Stimulated activated effector memory CD8-positive, alpha-beta T cell treated with anti-CD3 and anti-CD28 coated beads, Interleukin-12 subunit alpha, Interleukin-12 subunit beta, amount 100 ng/mL, for 72 hours (primary cell): ENCODE measurements around the gene ACACA.
A peak's percentile ranks its signal among the peaks of the same experiment; 100 is the strongest.

Experiments
- ATAC-seq: fragments of 150-1000 bp; cut with Tn5 transposase; 2 replicates; pipeline ENCODE4 v1.10.0; 2021
- DNase-seq, 2 donors: peaks; one replicate each; pipeline ENCODE4 v3.0.0; 2021 to 2022; ENCODE audit warnings: low spot score in 2 of 2
- H3K27ac Mint-ChIP-seq: one replicate; pipeline ENCODE4 v1.8.0; 2022; ENCODE audit warnings: mild to moderate bottlenecking, mixed read lengths
- H3K36me3 Mint-ChIP-seq: one replicate; pipeline ENCODE4 v1.8.0; 2022; ENCODE audit warnings: mild to moderate bottlenecking, mixed read lengths
- H3K4me1 Mint-ChIP-seq: one replicate; pipeline ENCODE4 v1.8.0; 2022; ENCODE audit warnings: mixed read lengths
- H3K4me3 Mint-ChIP-seq: one replicate; pipeline ENCODE4 v1.8.0; 2022; ENCODE audit warnings: mild to moderate bottlenecking, mixed read lengths
- H3K9me3 Mint-ChIP-seq: one replicate; pipeline ENCODE4 v1.8.0; 2022; ENCODE audit warnings: mixed read lengths

The ACACA gene

DNA sequence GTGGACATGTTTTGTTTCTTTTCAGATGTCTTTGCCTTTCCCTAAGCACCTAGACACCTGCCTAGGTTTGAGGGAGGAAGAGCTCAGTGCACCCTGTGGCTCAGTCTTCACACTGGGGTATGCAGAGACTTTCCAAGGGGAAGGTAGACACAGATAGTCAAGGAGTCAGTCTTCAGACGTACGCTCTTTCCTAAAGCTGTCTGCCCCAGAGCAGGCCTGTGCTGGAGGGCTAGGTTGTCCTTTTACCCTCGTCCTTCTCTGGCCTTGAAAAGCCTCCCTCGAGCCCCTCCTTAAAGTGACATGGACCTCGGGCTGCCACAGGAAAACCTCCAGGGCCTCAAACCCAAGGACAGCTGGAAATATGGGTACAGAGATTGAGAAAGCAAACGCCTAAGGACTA, 354.2 kb downstream of the ACACA start:
- ATAC-seq (no peak), DNase-seq (no peak)
- Mint-ChIP-seq H3K36me3 (peaks cover 61% of the 10 kb centered on the region), H3K4me3 (no peak overlapping the region), H3K27ac (no peak overlapping the region), H3K9me3 (no peaks in the 10 kb centered on the region), H3K4me1 (peaks cover 8% of the 10 kb centered on the region)

DNA sequence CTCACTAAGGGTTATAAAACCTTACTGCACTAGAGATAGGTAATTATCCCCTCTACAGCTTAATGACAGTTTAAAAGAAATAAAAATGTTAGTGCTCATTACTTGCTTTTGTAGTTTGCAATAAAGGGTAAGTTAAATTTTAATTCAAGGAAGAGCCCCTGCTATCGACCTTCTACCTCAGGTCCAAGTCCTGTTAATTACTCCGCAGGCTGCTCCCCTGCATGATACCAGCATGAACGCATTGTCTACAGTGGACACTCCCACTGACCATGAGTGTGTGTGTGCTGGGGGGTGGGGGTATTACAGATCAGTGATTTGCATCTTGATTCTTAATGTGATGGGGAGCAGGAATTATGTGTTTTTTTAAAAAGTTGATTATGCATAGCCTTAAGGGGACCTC, 354.8 kb downstream of the ACACA start:
- Mint-ChIP-seq H3K4me1 (peaks cover 10% of the 10 kb centered on the region), H3K27ac (no peak overlapping the region), H3K9me3 (no peaks in the 10 kb centered on the region), H3K4me3 (no peak overlapping the region), H3K36me3 (peaks cover 57% of the 10 kb centered on the region)
- ATAC-seq (no peak), DNase-seq (no peak)

DNA sequence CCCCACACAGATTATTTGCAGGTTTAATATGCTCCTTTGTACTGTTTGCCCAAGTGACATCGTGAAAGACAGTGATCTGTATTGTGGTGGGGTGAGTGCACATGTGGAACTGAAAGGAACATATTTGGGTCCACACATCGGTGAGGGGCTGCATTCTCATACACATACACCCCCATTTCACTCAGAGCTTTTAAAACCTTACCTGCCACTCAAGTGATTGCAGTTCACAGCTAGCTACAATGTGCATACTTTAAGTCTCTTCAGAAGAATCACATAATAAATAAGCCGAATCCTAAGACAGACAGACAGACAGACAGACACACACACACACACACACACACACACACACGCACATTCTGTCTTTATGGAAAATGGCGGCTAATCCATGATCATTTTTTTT, 355.3 kb downstream of the ACACA start:
- Mint-ChIP-seq H3K27ac (no peak overlapping the region), H3K9me3 (no peaks in the 10 kb centered on the region), H3K36me3 (peaks cover 52% of the 10 kb centered on the region), H3K4me3 (no peak overlapping the region), H3K4me1 (peaks cover 10% of the 10 kb centered on the region)
- ATAC-seq (no peak), DNase-seq (no peak)

DNA sequence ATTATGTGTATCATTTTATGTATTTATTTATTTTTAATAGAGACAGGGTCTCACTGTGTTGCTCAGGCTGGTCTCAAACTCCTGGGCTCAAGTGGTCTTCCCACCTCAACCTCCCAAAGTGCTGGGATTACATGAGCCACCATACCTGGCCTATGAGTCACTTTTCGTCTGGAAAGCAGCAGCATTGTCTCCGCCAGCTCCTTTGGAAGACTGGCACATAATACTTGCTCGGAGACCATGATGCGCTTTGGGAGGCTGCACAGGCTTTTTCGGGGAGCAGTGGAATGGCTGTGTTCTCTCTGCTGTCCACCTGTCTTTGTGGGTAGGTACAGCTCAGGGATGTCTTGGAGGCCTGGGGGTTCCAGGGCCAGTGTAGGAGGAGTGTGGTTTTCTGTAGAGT, 355.7 kb downstream of the ACACA start:
- DNase-seq, result no peak
- Mint-ChIP-seq H3K4me3 (no peak overlapping the region), H3K27ac (no peak overlapping the region), H3K9me3 (no peaks in the 10 kb centered on the region), H3K36me3 (peaks cover 49% of the 10 kb centered on the region), H3K4me1 (peaks cover 10% of the 10 kb centered on the region)
- no peak for ATAC-seq

DNA sequence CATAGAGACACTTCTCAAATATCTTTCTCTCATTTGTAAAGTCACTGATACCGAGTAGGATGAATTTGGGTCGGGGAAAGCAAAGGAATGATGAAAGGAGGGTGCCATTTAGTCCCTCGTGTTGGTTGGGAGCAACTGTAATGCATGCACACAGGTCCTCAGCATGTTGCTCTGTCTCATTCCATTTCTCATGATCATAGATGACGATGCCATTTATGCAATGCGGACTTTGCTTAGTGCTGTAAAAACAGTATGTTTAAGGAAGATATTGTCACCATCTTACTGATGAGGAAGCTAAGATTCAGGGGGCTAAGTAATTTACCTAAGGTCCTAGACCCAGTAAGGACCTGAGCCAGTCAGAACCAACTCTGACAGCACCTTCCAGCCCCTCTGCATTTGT, 357.8 kb downstream of the ACACA start:
- no peak overlapping the region for H3K27ac Mint-ChIP-seq
- H3K36me3 Mint-ChIP-seq, result peaks cover 40% of the 10 kb centered on the region
- no peaks in the 10 kb centered on the region for H3K9me3 Mint-ChIP-seq
- DNase-seq (no peak), ATAC-seq (no peak)
- peaks cover 10% of the 10 kb centered on the region for H3K4me1 Mint-ChIP-seq
- no peak overlapping the region for H3K4me3 Mint-ChIP-seq

DNA sequence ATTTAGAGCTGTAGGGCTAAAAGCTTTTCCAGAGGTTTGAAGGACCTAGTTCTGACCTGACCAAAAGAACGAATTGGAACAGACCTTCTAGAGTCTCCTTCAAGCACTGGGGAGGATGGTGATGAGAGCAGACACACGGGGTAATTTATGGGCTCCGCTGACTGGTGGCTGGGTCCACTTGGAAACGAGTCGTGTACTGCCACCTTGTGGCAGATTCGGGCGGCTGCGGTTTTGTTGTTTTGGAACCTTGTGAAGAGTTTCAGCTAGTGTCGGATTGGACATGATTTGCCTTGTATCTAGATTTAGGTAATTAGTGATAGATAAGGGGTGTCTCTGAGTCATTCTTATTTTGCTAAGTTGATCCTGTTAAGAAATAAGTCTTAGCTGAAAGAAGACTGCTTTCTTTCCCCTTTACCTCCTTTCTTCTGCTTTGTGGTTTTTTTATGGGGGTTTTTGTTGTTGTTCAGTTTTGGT, 359.0 kb downstream of the ACACA start:
- peaks cover 49% of the 10 kb centered on the region for H3K36me3 Mint-ChIP-seq

DNA sequence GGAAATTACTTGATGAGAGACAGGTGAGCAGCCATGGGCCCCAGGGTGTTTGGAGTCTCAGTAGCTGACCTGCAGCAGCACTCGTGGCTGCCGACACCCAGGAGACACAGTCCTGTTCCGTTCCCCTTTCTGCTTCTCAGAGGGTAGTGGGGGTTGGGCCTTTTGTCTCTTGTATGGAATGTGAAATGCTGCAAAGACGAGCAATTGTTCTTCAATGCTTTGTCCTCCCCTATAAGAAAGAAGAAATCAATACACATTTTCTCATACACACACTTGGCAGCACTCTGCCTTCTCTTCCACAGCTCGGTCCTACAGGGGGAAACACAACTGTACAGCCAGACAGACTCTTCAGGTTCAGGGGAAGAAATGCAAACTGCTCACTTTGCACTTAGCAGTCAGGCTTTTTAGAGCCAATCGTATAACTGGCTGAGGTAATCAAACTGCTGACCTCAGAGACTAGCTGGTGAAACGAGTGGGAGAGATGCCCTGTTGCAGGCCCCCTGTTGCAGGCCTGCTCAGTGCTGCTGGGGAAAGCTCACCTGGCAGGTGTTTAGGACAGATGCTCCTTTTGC, 361.2 kb downstream of the ACACA start:
- peaks cover 60% of the 10 kb centered on the region for H3K36me3 Mint-ChIP-seq
- H3K27ac Mint-ChIP-seq, result peak overlapping the region; percentile 4
- no peaks in the 10 kb centered on the region for H3K9me3 Mint-ChIP-seq
- DNase-seq (no peak), ATAC-seq (no peak)
- H3K4me3 Mint-ChIP-seq, result no peak overlapping the region
- H3K4me1 Mint-ChIP-seq, result peaks cover 17% of the 10 kb centered on the region

More for the DNA sequence above, 359.0 kb downstream of the ACACA start:
- ATAC-seq (peak; percentile 86), DNase-seq (peak; percentile 56 to 85)
- Mint-ChIP-seq H3K9me3 (no peaks in the 10 kb centered on the region), H3K27ac (peak overlapping the region; percentile 48), H3K4me1 (peaks cover 17% of the 10 kb centered on the region), H3K4me3 (no peak overlapping the region)

DNA sequence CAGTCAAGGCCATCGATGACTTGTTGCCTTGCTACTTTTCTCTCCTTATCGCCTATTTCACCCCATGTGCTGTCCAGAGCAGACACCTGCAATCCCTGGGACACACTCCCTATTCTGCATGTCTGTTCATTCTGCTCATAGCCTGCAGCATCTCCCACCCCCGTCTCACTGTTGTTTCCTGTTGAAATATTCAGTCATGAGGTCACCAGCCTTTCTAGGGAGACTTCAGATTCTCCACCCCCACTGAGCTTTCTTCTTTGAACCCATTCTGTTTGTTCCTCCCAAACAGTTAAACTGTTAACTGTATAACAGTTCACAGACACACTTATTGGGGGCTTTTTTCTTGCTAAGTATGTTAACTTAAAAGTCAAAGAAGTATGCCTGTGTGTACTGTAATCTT, 363.4 kb downstream of the ACACA start:
- Mint-ChIP-seq H3K4me3 (no peak overlapping the region), H3K4me1 (peaks cover 17% of the 10 kb centered on the region), H3K27ac (no peak overlapping the region), H3K36me3 (peaks cover 38% of the 10 kb centered on the region), H3K9me3 (no peaks in the 10 kb centered on the region)
- ATAC-seq (no peak), DNase-seq (no peak)

DNA sequence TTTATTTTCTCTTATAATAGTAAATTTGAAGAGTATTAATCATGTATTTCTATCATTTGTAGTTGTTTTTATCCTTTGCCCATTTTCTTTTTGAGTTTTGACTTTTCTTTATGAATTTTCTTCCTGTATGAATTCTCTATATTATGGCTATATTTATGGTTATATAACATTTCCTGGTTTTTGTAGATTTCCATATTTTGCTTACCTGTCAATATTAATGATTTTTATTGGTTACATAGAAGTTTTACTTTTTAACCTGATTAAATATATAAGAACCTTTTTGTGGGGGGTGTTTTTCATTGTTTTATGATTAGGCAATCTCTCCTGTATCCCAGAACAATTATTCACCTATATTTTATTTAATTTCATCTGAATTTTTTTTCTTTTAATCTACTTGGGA, 364.7 kb downstream of the ACACA start:
- Mint-ChIP-seq H3K27ac (no peak overlapping the region), H3K9me3 (no peaks in the 10 kb centered on the region), H3K36me3 (peaks cover 29% of the 10 kb centered on the region), H3K4me3 (no peak overlapping the region), H3K4me1 (peaks cover 15% of the 10 kb centered on the region)
- ATAC-seq (no peak), DNase-seq (no peak)

DNA sequence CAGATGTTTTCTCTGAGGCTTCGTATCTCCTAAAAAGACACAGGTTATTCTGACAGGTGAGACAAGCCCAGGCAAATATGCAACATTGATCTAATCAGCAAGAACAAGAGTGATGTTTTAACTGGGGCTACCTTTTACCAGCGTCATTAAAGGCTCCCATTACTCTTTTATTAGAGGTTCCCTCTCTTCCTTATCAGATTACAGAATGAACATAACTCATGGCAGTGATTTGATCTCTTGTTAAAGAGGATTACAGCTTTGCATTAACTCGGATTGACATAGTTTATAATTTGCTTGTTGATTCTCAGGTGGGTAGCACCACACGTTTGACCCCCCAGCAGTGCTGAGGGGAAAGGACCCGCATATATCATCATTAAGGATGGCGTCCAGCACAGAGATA, 367.4 kb downstream of the ACACA start:
- no peak for DNase-seq

DNA sequence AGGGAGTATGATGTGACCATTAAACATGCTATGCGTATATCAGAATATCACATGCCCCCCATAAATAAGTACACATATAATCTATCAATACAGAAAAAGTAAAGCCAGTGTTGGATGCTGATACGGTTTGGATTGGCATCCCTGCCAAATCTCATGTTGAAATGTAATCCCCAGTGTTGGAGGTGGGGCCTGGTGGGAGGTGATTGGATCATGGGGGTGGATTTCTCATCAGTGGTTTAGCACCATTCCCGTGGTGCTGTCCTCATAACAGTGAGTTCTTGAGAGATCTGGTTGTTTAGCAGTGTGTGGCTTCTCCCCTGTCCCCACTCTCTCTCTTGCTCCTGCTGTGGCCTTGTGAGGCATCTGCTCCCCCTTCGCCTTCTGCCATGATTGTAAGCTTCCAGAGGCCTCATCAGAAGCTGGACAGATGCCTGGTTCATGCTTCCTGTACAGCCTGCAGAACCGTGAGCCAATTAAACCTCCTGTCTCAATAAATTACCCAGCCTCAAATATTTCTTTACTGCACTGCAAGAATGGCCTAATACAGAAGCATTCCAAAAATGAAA, 369.0 kb downstream of the ACACA start:
- peaks cover 8% of the 10 kb centered on the region for H3K4me1 Mint-ChIP-seq
- peak overlapping the region; percentile 91 for H3K27ac Mint-ChIP-seq
- DNase-seq, result no peak
- H3K36me3 Mint-ChIP-seq, result peaks cover 54% of the 10 kb centered on the region
- no peak for ATAC-seq
- H3K4me3 Mint-ChIP-seq, result no peak overlapping the region
- no peaks in the 10 kb centered on the region for H3K9me3 Mint-ChIP-seq

More for the DNA sequence above, 367.4 kb downstream of the ACACA start:
- H3K4me3 Mint-ChIP-seq, result no peak overlapping the region
- no peak for ATAC-seq
- peaks cover 15% of the 10 kb centered on the region for H3K4me1 Mint-ChIP-seq
- no peaks in the 10 kb centered on the region for H3K9me3 Mint-ChIP-seq
- peaks cover 51% of the 10 kb centered on the region for H3K36me3 Mint-ChIP-seq
- no peak overlapping the region for H3K27ac Mint-ChIP-seq
